ENCODE measurements around the gene NRXN3. TPM values are rescaled to one million over a fixed set of nuclear protein-coding genes. Genes with fewer than 3 reads are reported as not detected.

The NRXN3 gene
- total and polyA plus RNA-seq, 2 donors (not counting 1 experiment from before 2014, with no cell fraction given), result not detected

GRCh38 chr14:79638672-79639266, 1468.6 kb downstream of the NRXN3 start:
- no peaks in the 10 kb centered on the region for H3K9me3 ChIP-seq (ENCODE audit: control extremely low read depth in 1 of 3, control insufficient read depth in 2 of 3, insufficient read depth in 1 of 3, low read length in 2 of 3)
- POLR2A ChIA-PET, result no interaction called here
- intact Hi-C loops (cut with micrococcal nuclease), result loop anchor here (1.0 kb wide), 1 partner anchor 10 kb away; no protein-coding TSS in a partner anchor
- DNase-seq, result no peak
- no peak overlapping the region for H3K4me3 Mint-ChIP-seq
- no peak overlapping the region for H2AFZ ChIP-seq (ENCODE audit: insufficient read depth, low read depth, low read length, poor library complexity, severe bottlenecking)
- TF ChIP-seq CTCF (IDR thresholded peaks at IDR 0.05) (no peak), EZH2 (IDR thresholded peaks at IDR 0.05; ENCODE audit: borderline replicate concordance, insufficient read depth, low read depth, low read length, poor library complexity, severe bottlenecking) (no peak)
- no peaks in the 10 kb centered on the region for H3K4me1 Mint-ChIP-seq
- ATAC-seq (ENCODE audit: low read depth), result no peak
- no peaks in the 10 kb centered on the region for H3K27me3 Mint-ChIP-seq
- 59% methylated on average over 3 of the region's 6 CpGs for WGBS (ENCODE audit: insufficient coverage)
- H3K36me3 ChIP-seq (replicated peaks in 1 of 2; ENCODE audit: control extremely low read depth in 1 of 2, control insufficient read depth in 1 of 2, extremely low read depth in 1 of 2, insufficient read depth in 2 of 2, low read length in 1 of 2), result no peaks in the 10 kb centered on the region
- no peaks in the 10 kb centered on the region for H3K27me3 ChIP-seq (replicated peaks in 1 of 4; ENCODE audit: control extremely low read depth in 1 of 4, control insufficient read depth in 3 of 4, insufficient read depth in 4 of 4, low read length in 3 of 4)
- H3K4me2 ChIP-seq (replicated peaks; ENCODE audit: low read depth, low read length, poor library complexity, severe bottlenecking), result no peak overlapping the region
- CTCF ChIA-PET, result no interaction called here
- no peak overlapping the region for H3K27ac Mint-ChIP-seq
- H3K9me3 Mint-ChIP-seq (ENCODE audit: insufficient read depth), result peaks cover 6% of the 10 kb centered on the region
- H4K20me1 ChIP-seq (ENCODE audit: control insufficient read depth, insufficient read depth, low read length, poor library complexity, severe bottlenecking), result no peaks in the 10 kb centered on the region
- H3K79me2 ChIP-seq (ENCODE audit: control insufficient read depth, insufficient read depth, low read length), result no peaks in the 10 kb centered on the region
- no peak overlapping the region for H3K9ac ChIP-seq (ENCODE audit: low read length)
- H3K4me3 ChIP-seq (ENCODE audit: control extremely low read depth in 1 of 5, extremely low read depth in 1 of 5, insufficient read depth in 1 of 5, low read depth in 2 of 5, low read length in 4 of 5), result no peak overlapping the region
- no peak overlapping the region for H3K27ac ChIP-seq (ENCODE audit: low read length in 2 of 2)
- H3K4me1 ChIP-seq (ENCODE audit: control insufficient read depth in 2 of 2, insufficient read depth in 2 of 2, low read length in 2 of 2), result no peaks in the 10 kb centered on the region

- H4K20me1 ChIP-seq (ENCODE audit: control insufficient read depth, insufficient read depth, low read length, poor library complexity, severe bottlenecking), result no peaks in the 10 kb centered on the region
- no peak overlapping the region for H3K9ac ChIP-seq (ENCODE audit: low read length)
- H3K27me3 ChIP-seq (replicated peaks in 1 of 4; ENCODE audit: control extremely low read depth in 1 of 4, control insufficient read depth in 3 of 4, insufficient read depth in 4 of 4, low read length in 3 of 4), result no peaks in the 10 kb centered on the region
- Mint-ChIP-seq H3K4me3 (no peak overlapping the region), H3K9me3 (ENCODE audit: insufficient read depth) (peaks cover 4% of the 10 kb centered on the region), H3K27me3 (no peaks in the 10 kb centered on the region), H3K27ac (no peak overlapping the region), H3K4me1 (no peaks in the 10 kb centered on the region)
- 85% methylated on average over 2 of the region's 3 CpGs for WGBS (ENCODE audit: insufficient coverage)
- TF ChIP-seq CTCF (IDR thresholded peaks at IDR 0.05) (no peak), EZH2 (IDR thresholded peaks at IDR 0.05; ENCODE audit: borderline replicate concordance, insufficient read depth, low read depth, low read length, poor library complexity, severe bottlenecking) (no peak)
- H3K9me3 ChIP-seq (ENCODE audit: control extremely low read depth in 1 of 3, control insufficient read depth in 2 of 3, insufficient read depth in 1 of 3, low read length in 2 of 3), result no peaks in the 10 kb centered on the region
- ChIA-PET CTCF (no interaction called here), POLR2A (no interaction called here)
- H2AFZ ChIP-seq (ENCODE audit: insufficient read depth, low read depth, low read length, poor library complexity, severe bottlenecking), result no peak overlapping the region
- H3K36me3 ChIP-seq (replicated peaks in 1 of 2; ENCODE audit: control extremely low read depth in 1 of 2, control insufficient read depth in 1 of 2, extremely low read depth in 1 of 2, insufficient read depth in 2 of 2, low read length in 1 of 2), result no peaks in the 10 kb centered on the region
- no peaks in the 10 kb centered on the region for H3K79me2 ChIP-seq (ENCODE audit: control insufficient read depth, insufficient read depth, low read length)
- no peak overlapping the region for H3K4me3 ChIP-seq (ENCODE audit: control extremely low read depth in 1 of 5, extremely low read depth in 1 of 5, insufficient read depth in 1 of 5, low read depth in 2 of 5, low read length in 4 of 5)
- ATAC-seq (ENCODE audit: low read depth) (no peak), DNase-seq (no peak)
- H3K4me2 ChIP-seq (replicated peaks; ENCODE audit: low read depth, low read length, poor library complexity, severe bottlenecking), result no peak overlapping the region
- intact Hi-C loops (cut with micrococcal nuclease), result loop anchor here (1.0 kb wide), 1 partner anchor 9 kb away; no protein-coding TSS in a partner anchor
- no peak overlapping the region for H3K27ac ChIP-seq (ENCODE audit: low read length in 2 of 2)
- no peaks in the 10 kb centered on the region for H3K4me1 ChIP-seq (ENCODE audit: control insufficient read depth in 2 of 2, insufficient read depth in 2 of 2, low read length in 2 of 2)
These were observed 1469.4 kb downstream of the NRXN3 start for GRCh38 chr14:79639613-79640012.
